Left renal cortex interstitium (tissue), 4 donors: ENCODE measurements around the gene ABCA13. TPM values are rescaled to one million over a fixed set of nuclear protein-coding genes. Genes with fewer than 3 reads are reported as not detected.

Source experiments
- DNase-seq, 4 donors: peaks; one replicate each; pipeline ENCODE4 v3.0.0-alpha.2; 2013; ENCODE audit warnings: low read depth in 4 of 4, low spot score in 2 of 4, missing footprints in 1 of 4
- polyA plus RNA-seq, 4 donors: library from polyadenylated mRNA; unstranded; fragments of 120-200 nt; gene quantifications; one replicate each; pipeline ENCODE4 v1.2.1, GENCODE V29; 2013; ENCODE audit not compliant: insufficient read length in 4 of 4

The ABCA13 gene
- polyA plus RNA-seq, 4 donors = 0.57 to 1.0 (median 0.89) TPM

- DNase-seq = no peak
Observed at GRCh38 chr7:48505051-48505450, 333.8 kb downstream of the ABCA13 start.

GRCh38 chr7:48505466-48505865 is 334.2 kb downstream of the ABCA13 start:
- no peak for DNase-seq

GRCh38 chr7:48506569-48506968 is 335.3 kb downstream of the ABCA13 start:
- DNase-seq = no peak

GRCh38 chr7:48511080-48511479 is 339.8 kb downstream of the ABCA13 start:
- DNase-seq = peak in 3 of 4 donors; percentile 6 to 12 (median 10)

GRCh38 chr7:48512892-48513291 is 341.6 kb downstream of the ABCA13 start:
- DNase-seq = no peak

- no peak for DNase-seq
Observed at GRCh38 chr7:48515171-48515570, 343.9 kb downstream of the ABCA13 start.

GRCh38 chr7:48518092-48518491 is 346.8 kb downstream of the ABCA13 start:
- no peak for DNase-seq

- DNase-seq = no peak
Observed at GRCh38 chr7:48522692-48523091, 351.4 kb downstream of the ABCA13 start.

- DNase-seq = no peak
Observed at GRCh38 chr7:48525736-48526732, 354.8 kb downstream of the ABCA13 start.

- no peak for DNase-seq
Observed at GRCh38 chr7:48528646-48529045, 357.4 kb downstream of the ABCA13 start.

GRCh38 chr7:48537561-48537960 is 366.3 kb downstream of the ABCA13 start:
- no peak for DNase-seq

- no peak for DNase-seq
Observed at GRCh38 chr7:48540746-48541145, 369.5 kb downstream of the ABCA13 start.

- DNase-seq = no peak
Observed at GRCh38 chr7:48548667-48549066, 377.4 kb downstream of the ABCA13 start.

- no peak for DNase-seq
Observed at GRCh38 chr7:48551652-48552051, 380.4 kb downstream of the ABCA13 start.

- DNase-seq = no peak
Observed at GRCh38 chr7:48563334-48563733, 392.1 kb downstream of the ABCA13 start.

GRCh38 chr7:48575516-48575915 is 404.3 kb downstream of the ABCA13 start:
- no peak for DNase-seq

GRCh38 chr7:48587475-48587874 is 416.2 kb downstream of the ABCA13 start:
- no peak for DNase-seq

- DNase-seq = no peak
Observed at GRCh38 chr7:48594349-48594748, 423.1 kb downstream of the ABCA13 start.

- peak; percentile 15 to 40 (median 30) for DNase-seq
Observed at GRCh38 chr7:48595756-48596155, 424.5 kb downstream of the ABCA13 start.

- no peak for DNase-seq
Observed at GRCh38 chr7:48610705-48611104, 439.4 kb downstream of the ABCA13 start.

GRCh38 chr7:48611993-48612392 is 440.7 kb downstream of the ABCA13 start:
- DNase-seq = no peak

- no peak for DNase-seq
Observed at GRCh38 chr7:48617508-48617907, 446.2 kb downstream of the ABCA13 start.
